Measurements from ENCODE around the gene CSNK2B.

- no peak for TF ChIP-seq CTCF (optimal IDR thresholded peaks at IDR 0.05 in 1 of 3, IDR thresholded peaks at IDR 0.05 in 1 of 3, conservative IDR thresholded peaks at IDR 0.05 in 1 of 3; ENCODE audit: extremely low read depth in 1 of 3, insufficient read depth in 2 of 3, low read length in 3 of 3)
- TF ChIP-seq EZH2 (IDR thresholded peaks at IDR 0.05; ENCODE audit: low read length): no peak
These were observed 45.9 kb upstream of the CSNK2B start for GRCh38 chr6:31619805-31620585.

Measured in keratinocyte (primary cell).